HG02610 (cell line): ENCODE results near the gene MON1B.
"Not testable (repeated sequence)": the region's sequence is repeated elsewhere in the genome, so short reads cannot be mapped to it uniquely, and the experiment has no call there.

Experiments
- ATAC-seq: cut with Tn5 transposase; IDR thresholded peaks from one replicate; pipeline ENCODE4 v1.9.1; 2021; ENCODE audit warnings: mild to moderate bottlenecking, moderate library complexity; ENCODE audit not compliant: unreplicated experiment

The MON1B gene

GRCh38 chr16:77238593-77238992 is 47.6 kb downstream of the MON1B start:
- no peak for ATAC-seq

GRCh38 chr16:77242471-77242870 is 51.5 kb downstream of the MON1B start:
- not testable (repeated sequence) for ATAC-seq

- no peak for ATAC-seq
Measured at GRCh38 chr16:77246150-77246549, 55.2 kb downstream of the MON1B start.

- ATAC-seq: no peak
Measured at GRCh38 chr16:77250400-77250799, 59.4 kb downstream of the MON1B start.
